GM12864 (cell line): ENCODE measurements around the gene COX18.

Experiments used
- DNase-seq: peaks from one replicate; pipeline ENCODE4 v3.0.0-alpha.2; 2011; ENCODE audit warnings: low read depth
- H3K4me3 ChIP-seq: 2 replicates; pipeline ENCODE4 v1.5.1; 2011; ENCODE audit warnings: mild to moderate bottlenecking, low read depth, low read length, control low read depth
- TF ChIP-seq, protein P1 (sequence below): IDR thresholded peaks from 2 replicates; pipeline ENCODE4 v1.5.1; 2011; ENCODE audit warnings: low read depth, mild to moderate bottlenecking, moderate library complexity, low read length, control low read depth, inconsistent platforms; ENCODE audit errors: missing control alignments

Gene COX18

DNA sequence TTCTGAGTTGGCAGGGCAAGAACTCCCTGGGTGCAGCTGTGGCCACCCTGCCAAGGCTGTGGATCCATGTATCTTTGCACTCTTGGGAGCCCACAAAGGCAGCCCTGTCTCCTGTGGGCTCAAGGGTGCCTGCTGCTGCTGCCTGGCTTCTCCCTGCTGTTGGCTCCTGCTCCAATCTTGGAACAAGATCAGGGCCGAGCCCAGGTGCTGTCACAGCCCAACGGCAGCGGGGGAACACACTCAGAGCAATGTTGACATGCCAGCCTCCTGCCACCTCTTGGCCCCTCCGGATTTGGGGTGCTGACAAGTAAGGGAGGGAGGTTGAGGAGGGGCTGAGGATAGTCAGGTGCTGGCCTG lies 57.9 kb downstream of the COX18 start:
- TF ChIP-seq, protein P1, sequence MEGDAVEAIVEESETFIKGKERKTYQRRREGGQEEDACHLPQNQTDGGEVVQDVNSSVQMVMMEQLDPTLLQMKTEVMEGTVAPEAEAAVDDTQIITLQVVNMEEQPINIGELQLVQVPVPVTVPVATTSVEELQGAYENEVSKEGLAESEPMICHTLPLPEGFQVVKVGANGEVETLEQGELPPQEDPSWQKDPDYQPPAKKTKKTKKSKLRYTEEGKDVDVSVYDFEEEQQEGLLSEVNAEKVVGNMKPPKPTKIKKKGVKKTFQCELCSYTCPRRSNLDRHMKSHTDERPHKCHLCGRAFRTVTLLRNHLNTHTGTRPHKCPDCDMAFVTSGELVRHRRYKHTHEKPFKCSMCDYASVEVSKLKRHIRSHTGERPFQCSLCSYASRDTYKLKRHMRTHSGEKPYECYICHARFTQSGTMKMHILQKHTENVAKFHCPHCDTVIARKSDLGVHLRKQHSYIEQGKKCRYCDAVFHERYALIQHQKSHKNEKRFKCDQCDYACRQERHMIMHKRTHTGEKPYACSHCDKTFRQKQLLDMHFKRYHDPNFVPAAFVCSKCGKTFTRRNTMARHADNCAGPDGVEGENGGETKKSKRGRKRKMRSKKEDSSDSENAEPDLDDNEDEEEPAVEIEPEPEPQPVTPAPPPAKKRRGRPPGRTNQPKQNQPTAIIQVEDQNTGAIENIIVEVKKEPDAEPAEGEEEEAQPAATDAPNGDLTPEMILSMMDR: no peak
- no peak overlapping the region for H3K4me3 ChIP-seq
- no peak for DNase-seq

DNA sequence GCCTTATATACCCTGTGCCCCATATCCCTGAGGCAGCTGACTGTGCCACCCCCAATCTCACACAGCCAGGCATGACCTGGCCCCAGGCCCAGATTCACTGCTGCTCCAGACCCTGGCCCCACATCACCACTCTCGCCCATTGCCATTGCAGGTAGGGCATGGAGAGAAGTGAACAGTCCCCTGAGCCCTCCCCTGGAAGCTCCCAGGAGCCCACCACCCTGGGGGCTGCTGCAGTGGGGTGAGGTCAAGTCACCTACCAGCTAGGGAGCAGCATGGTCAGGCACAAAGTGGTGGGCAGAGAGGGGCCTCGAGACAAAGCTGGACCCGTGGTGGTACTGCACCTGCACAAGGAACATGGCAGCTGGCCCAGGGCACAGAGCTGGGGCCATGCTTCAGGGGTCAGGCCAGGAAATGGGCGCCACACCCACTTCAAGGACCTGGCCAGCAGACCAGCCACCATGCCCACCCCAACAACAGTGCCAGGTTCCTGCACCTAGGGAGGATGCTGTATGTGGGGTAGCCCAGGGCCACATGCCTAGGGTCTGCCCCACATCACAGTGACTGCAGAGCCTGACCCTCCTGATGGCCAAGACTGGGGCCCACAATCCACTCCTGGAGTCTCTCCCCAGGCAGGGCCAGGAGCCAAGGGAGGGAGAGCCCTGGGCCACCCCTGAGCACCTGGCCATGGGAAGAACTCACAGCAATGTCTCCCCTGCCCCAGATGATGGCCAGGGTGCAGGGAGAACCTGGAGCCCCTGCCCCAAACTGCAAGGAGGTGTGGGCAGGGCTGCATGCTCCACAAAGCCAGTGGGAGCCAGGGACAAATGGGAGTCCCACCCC lies 58.5 kb downstream of the COX18 start:
- TF ChIP-seq, protein P1: no peak
- H3K4me3 ChIP-seq: no peak overlapping the region
- DNase-seq: no peak

DNA sequence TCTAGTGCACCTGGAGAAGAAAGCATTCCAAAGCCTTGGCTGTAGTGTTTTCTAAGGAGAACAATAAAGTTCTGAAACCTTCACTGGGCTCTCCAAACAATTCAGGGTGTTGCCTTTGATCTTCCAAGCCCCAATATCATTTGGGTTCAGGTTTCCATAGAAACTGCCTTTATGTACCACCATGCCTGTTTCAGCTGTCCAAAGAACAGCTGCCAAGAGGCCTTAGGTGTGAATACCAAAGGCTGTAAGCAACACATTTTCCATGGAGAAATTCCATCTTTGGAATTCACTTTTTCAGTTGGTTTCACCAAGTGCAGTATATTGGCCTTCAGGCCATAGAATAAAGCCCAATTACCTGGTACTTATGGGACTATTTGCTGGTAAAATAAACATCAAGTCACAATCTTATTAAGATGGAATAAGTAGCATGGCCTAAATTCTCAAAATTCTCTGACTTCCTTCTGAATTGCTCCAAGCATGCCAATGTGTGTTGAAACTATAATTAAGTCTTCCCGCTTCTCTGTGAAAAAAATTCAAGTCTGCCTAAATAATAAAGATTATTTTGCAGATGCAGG lies 61.9 kb downstream of the COX18 start:
- no peak for DNase-seq
- TF ChIP-seq, protein P1: no peak
- no peak overlapping the region for H3K4me3 ChIP-seq

DNA sequence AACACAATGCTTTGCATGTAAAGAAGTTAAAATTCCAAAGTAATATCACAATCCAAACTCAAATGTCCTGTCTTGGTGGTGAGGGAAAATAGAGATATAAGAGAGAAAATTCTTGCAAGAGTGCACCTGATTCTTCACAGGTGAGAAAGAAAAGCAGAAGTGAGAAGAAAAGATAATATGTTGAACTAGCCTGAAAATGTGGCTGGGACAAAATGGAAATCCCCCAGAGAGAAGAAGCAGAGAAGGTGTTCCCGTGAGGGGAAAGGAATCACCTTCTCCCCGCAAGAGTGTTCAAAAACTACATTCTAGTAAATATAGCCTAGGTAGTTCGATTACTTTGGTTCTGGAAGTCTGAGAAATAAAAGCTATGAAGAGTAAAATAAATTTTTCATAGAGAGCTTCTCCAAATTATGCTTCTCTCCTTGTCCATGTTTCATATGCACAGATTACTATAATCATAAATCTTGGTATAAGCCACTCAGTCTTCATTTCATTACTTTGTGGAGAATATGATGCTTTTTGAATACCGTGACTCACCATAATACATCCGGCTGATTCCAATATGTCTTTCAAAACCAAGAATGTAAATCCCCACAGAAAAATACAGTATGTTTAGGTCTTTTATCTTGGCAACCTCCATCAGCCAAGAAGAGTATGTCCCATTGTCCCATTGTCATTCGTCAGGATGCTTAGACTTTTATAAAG lies 63.1 kb downstream of the COX18 start:
- H3K4me3 ChIP-seq: no peak overlapping the region
- peak; percentile 15 for DNase-seq
- TF ChIP-seq, protein P1: no peak

DNA sequence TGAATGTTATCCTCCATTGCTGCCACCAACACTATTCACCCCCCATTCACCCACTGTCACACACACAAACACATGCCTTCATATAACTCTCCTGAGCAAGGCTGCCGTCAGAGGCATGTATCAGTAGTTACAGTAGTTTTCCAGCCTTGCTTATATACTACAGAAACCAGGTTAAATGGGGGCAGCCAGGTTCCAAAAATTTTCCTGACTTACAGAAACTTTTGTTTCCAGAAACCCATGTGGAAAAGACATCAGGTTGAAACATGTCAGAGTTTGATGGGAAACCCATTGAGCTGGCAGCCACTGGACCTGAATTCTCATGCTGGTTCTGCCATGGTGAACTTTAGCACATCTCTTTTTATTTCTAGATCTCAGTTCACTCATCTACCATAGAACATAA lies 64.0 kb downstream of the COX18 start:
- TF ChIP-seq, protein P1: no peak
- H3K4me3 ChIP-seq: no peak overlapping the region
- no peak for DNase-seq
